DOHH2 (cell line): Measurements from ENCODE around the gene CELF1.

ENCODE experiments used
- CTCF ChIP-seq: fragments of 200-600 bp; sonication (generic); IDR thresholded peaks from one replicate; pipeline ENCODE4 v1.5.1; 2014; ENCODE audit warnings: antibody characterized with exemption, mild to moderate bottlenecking, low read depth, low read length; ENCODE audit not compliant: poor library complexity, severe bottlenecking
- EZH2phosphoT487 ChIP-seq: fragments of 200-600 bp; sonication (generic); IDR thresholded peaks from 2 replicates; pipeline ENCODE4 v1.6.1; 2017; ENCODE audit warnings: borderline replicate concordance, mild to moderate bottlenecking, antibody characterized with exemption, low read length, moderate library complexity, mixed read lengths

- no peak for TF ChIP-seq CTCF
- TF ChIP-seq EZH2phosphoT487, result no peak
These were observed 74.1 kb downstream of the CELF1 start for GRCh38 chr11:47478651-47479329.
